Hematopoietic multipotent progenitor cell treated with erythropoietin and hydrocortisone succinate and interleukin-3 and kit ligand, for 4 days (in vitro differentiated cells): ENCODE measurements around the gene PALD1.

Source experiments
- DNase-seq: peaks from one replicate; pipeline ENCODE4 v3.0.0-alpha.2; 2015

PALD1 gene

GRCh38 chr10:70538195-70538520, 59.6 kb downstream of the PALD1 start:
- no peak for DNase-seq

GRCh38 chr10:70538731-70539338, 60.3 kb downstream of the PALD1 start:
- DNase-seq = no peak

- DNase-seq = no peak
Measured at GRCh38 chr10:70539471-70539870, 60.9 kb downstream of the PALD1 start.

GRCh38 chr10:70540089-70540788, 61.7 kb downstream of the PALD1 start:
- DNase-seq = peak; percentile 54

GRCh38 chr10:70540789-70541360, 62.3 kb downstream of the PALD1 start:
- no peak for DNase-seq

- peak; percentile 58 for DNase-seq
Measured at GRCh38 chr10:70541736-70542564, 63.4 kb downstream of the PALD1 start.

- DNase-seq = no peak
Measured at GRCh38 chr10:70542565-70542938, 64.0 kb downstream of the PALD1 start.

- DNase-seq = no peak
Measured at GRCh38 chr10:70543911-70544310, 65.3 kb downstream of the PALD1 start.

GRCh38 chr10:70544431-70545340, 66.1 kb downstream of the PALD1 start:
- DNase-seq = no peak

- peak; percentile 35 for DNase-seq
Measured at GRCh38 chr10:70546584-70546983, 68.0 kb downstream of the PALD1 start.

- DNase-seq = no peak
Measured at GRCh38 chr10:70549351-70549961, 70.9 kb downstream of the PALD1 start.

GRCh38 chr10:70549962-70550458, 71.4 kb downstream of the PALD1 start:
- peak; percentile 83 for DNase-seq

GRCh38 chr10:70550459-70550858, 71.9 kb downstream of the PALD1 start:
- DNase-seq = no peak

GRCh38 chr10:70551466-70551865, 72.9 kb downstream of the PALD1 start:
- DNase-seq = no peak

- no peak for DNase-seq
Measured at GRCh38 chr10:70551971-70552422, 73.4 kb downstream of the PALD1 start.

GRCh38 chr10:70552586-70552985, 74.0 kb downstream of the PALD1 start:
- no peak for DNase-seq

- DNase-seq = no peak
Measured at GRCh38 chr10:70555371-70555770, 76.8 kb downstream of the PALD1 start.

- DNase-seq = no peak
Measured at GRCh38 chr10:70557086-70557845, 78.7 kb downstream of the PALD1 start.

GRCh38 chr10:70557876-70558275, 79.3 kb downstream of the PALD1 start:
- DNase-seq = no peak

GRCh38 chr10:70558295-70558694, 79.7 kb downstream of the PALD1 start:
- no peak for DNase-seq
